GM19328 (cell line): ENCODE results near the gene YIPF2.
"Not testable (repeated sequence)": the region's sequence is repeated elsewhere in the genome, so short reads cannot be mapped to it uniquely, and the experiment has no call there.

ENCODE experiments used
- ATAC-seq: cut with Tn5 transposase; IDR thresholded peaks from one replicate; pipeline ENCODE4 v1.9.1; 2021; ENCODE audit warnings: mild to moderate bottlenecking, moderate library complexity; ENCODE audit not compliant: unreplicated experiment

YIPF2 gene

GRCh38 chr19:10941649-10942048 lies 13.2 kb upstream of the YIPF2 start:
- ATAC-seq = not testable (repeated sequence)

DNA sequence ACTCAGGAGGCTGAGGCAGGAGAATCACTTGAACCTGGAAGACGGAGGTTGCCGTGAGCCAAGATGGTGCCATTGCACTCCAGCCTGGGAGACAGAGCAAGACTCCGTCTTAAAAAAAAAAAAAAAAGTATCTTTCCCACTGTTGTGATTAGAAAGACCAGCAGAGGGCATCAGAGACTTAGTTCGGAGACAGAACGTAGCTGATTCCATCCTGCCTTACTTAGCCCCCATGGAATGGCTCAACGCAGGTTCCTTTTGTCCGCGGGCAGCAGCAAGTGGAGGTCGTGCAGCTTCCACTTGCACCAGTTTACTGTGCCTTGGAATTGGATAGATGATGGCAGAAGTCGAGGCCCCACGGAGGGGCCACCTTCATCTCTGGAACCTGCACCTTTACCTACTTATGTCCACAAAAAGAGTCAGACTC lies 8.2 kb upstream of the YIPF2 start:
- ATAC-seq = no peak

GRCh38 chr19:10935371-10936059 lies 7.1 kb upstream of the YIPF2 start:
- ATAC-seq = no peak

DNA sequence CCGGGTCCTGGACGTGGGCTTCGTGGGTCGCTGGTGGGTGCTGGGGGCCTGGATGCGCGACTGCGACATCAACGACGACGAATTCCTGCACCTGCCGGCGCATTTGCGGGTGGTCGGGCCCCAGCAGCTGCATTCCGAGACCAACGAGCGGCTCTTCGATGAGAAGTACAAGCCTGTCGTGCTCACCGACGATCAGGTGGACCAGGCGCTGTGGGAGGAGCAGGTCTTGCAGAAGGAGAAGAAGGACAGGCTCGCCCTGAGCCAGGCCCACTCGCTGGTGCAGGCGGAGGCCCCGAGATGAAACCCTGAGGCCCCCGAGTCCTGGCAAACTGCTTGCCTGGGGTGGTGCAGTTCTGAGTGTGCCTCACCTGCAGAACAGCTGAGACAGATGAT lies 959 bp upstream of the YIPF2 start:
- no peak for ATAC-seq

DNA sequence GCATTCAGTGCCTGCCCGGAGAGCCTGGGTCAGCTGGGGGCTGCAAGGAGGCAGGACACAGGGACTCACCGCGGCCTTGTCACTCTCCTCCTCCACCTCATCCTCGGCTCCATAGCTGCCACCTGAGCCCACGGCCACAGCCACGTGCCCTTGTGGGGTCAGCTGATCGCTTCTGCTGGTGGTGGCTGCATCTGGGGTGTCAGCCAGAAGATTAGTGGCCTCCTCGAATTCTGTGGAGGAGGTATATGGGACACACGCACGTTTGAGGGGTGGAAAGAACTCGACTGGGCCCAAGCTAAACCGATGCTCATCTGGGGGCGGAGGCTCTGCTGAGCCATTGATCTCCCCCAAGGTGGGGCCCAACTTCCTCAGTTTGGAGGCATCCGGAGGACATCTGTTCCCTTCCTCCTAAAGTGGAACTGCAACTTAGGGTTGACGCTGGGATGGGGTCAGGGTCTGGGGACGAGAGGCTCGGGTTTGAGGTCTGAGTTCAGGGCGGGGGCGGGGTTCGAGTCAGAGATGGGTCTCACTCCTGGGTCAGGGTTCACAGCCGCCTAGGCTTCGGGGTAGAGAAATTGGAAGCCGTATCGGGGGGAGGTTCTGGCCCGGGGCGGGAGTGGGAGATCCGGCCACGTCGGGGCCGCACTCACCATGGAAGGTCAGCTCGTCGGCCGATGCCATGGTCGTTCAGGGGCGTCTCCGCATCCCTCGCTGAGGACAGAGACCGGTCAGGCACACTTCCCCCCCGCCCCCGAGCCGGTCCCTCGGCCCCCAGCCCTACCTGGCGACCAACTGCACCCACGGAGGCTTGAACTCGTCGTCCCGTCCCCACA lies 493 bp downstream of the YIPF2 start:
- ATAC-seq = no peak

DNA sequence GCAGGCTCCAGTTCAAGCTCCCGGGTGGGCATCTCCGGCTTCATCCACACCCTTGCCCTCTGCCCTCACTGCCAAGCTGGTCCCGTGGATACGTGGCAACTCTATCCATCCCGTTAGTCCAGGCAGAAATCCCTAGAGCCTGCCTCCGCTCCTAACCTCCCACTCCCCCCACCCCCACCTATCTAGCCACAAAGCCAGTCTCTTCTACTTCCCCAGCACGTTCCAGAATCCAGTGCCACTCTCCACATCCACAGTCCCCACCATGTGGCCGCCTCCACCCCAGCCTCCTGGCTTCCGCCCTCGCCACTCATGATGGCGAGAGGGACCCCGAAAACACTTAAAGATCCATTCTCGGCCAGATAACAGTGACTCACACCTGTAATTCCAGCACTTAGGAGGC lies 3.8 kb downstream of the YIPF2 start:
- no peak for ATAC-seq

GRCh38 chr19:10923260-10924112 lies 5.0 kb downstream of the YIPF2 start:
- no peak for ATAC-seq

- no peak for ATAC-seq
These were observed 5.8 kb downstream of the YIPF2 start for GRCh38 chr19:10922638-10923014.

- ATAC-seq = no peak
These were observed 6.4 kb downstream of the YIPF2 start for GRCh38 chr19:10921910-10922637.

DNA sequence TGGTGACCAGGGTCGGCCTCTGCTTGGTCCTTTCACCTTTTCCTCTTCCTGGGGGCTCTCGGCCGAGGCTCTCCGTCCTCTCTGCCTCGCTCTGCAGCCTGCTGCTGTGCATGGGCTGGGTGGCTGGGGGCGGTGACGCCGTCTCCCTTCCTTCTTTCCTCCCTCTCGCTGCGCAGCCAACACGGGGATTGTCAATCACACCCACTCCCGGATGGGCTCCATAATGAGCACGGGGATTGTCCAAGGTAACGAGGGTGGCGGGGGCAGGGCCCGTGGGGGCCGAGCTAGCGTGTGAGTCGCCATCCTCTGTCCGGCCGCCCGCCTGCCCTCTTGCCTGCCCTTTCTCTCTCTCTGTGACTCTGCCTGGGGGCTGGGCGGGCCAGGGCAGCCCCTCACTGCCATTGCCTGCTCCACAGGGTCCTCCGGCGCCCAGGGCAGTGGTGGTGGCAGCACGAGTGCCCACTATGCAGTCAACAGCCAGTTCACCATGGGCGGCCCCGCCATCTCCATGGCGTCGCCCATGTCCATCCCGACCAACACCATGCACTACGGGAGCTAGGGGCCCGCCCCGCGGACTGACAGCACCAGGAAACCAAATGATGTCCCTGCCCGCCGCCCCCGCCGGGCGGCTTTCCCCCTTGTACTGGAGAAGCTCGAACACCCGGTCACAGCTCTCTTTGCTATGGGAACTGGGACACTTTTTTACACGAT lies 7.1 kb downstream of the YIPF2 start:
- ATAC-seq = no peak

- ATAC-seq = no peak
These were observed 7.7 kb downstream of the YIPF2 start for GRCh38 chr19:10920781-10921180.

DNA sequence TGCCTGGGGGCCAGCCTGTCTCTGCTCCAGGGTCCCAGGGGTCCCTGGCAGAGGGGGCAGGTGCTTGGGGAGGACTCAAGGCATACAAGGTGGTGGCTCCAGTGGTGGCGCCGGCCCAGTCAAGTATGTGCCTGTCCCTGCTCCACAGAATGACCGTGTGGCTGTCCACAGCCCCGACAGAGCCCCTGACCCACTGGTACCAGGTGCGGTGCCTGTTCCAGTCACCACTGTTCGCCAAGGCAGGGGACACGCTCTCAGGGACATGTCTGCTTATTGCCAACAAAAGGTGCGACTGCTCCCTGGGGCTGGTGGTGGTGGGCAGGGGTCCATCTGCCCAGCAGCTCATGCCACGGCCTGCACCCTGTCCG lies 8.2 kb downstream of the YIPF2 start:
- ATAC-seq = no peak

DNA sequence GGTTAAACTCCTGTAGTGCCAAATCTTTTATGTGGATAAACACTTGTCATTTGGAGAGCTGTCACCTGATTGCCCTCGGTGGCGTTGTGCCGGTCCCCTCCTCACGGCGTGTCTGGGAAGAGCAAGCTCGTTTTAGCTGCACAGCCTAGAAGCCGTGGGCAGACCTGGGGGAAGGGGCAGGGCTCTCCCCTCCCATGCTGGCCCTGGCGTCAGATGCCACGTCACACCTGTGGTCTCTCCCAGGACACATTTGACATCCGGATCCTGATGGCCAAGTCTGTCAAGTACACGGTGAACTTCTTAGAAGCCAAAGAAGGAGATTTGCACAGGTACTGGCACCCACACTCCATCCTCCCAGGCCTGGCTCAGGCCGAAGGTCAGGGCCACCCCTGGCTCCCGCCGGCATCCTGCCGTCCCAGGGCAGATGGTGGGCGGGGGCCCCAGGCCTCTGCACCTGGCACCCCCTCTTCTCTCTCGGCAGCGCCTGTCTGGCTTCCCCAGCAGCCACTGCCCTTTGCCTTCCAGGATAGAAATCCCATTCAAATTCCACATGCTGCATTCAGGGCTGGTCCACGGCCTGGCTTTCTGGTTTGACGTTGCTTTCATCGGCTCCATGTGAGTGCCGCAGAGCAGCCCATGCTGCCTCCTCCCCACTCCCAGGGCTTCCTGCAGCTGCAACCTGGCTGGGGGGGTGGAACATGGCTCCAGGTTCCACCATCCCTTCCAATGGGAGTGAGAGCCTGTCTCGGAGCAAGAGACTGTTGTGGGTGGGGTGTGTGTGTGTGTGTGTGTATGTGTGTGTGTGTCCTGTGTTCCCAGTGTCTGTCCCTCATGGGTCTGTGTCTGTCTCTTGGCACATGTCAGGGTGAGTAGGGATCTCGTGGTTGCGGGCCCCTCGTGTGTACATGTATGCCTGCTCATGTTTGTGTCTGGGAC lies 8.8 kb downstream of the YIPF2 start:
- no peak for ATAC-seq

DNA sequence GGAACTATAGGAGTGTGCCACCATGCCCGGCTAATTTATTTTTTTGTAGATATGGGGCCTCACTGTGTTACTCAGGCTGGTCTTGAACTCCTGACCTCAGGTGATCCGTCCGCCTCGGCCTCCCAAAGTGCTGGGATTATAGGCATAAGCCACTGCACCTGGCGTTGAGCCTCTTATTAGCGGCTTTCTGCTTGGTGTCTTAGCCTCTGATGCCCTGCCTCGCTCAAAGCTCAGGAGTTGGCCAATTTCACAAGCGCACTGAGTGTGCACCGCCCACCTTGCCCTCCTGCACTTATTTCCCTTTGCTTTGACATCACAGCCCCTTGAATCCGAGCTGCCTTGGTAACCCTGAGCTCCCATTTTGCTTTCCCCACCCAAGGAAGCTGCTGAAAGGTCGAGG lies 10.1 kb downstream of the YIPF2 start:
- ATAC-seq = no peak

DNA sequence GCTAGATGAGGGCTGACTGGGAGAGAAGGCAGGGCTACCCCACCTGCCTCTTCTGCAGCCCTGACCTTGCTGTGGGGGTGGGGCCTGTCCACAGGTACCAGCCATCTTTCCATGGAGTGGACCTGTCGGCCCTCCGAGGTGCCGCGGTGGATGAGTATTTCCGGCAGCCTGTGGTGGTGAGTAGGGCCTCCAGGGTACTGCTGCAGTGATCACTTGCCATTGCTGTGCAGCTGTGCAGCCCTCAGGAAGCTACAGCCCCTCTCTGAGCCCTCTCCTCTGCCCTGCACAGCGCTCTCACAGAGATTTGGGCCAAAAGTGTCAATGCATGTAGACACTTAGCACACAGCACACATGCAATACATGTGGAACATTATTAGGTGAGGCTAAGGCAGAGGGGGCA lies 11.8 kb downstream of the YIPF2 start:
- ATAC-seq = no peak

- ATAC-seq = no peak
These were observed 13.0 kb downstream of the YIPF2 start for GRCh38 chr19:10915130-10916091.

GRCh38 chr19:10913716-10914340 lies 14.6 kb downstream of the YIPF2 start:
- ATAC-seq = no peak

DNA sequence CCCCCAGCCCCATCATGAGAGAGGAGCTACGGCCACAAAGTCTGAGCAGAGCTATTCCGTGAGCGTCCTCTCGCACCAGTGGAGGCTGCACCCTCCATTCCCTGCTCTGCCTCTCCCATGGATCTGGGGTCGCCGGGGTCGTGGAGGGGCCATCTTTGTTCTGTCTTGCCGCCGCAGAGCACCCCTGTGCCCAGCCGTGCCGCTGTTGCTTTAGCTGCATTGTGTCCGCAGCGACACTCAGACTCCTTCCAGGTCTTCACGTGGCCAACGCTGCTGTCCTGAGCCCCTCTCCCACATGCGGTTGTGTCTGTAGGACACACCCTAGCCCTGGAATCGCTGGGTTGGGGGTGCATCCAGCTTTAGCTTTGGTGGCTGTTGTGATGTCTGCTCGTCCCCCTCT lies 15.8 kb downstream of the YIPF2 start:
- no peak for ATAC-seq
